MM.1S (cell line): ENCODE measurements around the gene NEDD4L.

Source experiments
- EZH2phosphoT487 ChIP-seq: fragments of 300-600 bp; sonication (generic); IDR thresholded peaks from 2 replicates; pipeline ENCODE4 v1.6.1; 2018; ENCODE audit warnings: antibody characterized with exemption, low read length
- TF ChIP-seq, protein P1 (sequence below): fragments of 300-600 bp; sonication (generic); IDR thresholded peaks from 2 replicates; pipeline ENCODE4 v1.5.1; 2016; ENCODE audit warnings: antibody characterized with exemption, low read length, mixed read lengths

DNA sequence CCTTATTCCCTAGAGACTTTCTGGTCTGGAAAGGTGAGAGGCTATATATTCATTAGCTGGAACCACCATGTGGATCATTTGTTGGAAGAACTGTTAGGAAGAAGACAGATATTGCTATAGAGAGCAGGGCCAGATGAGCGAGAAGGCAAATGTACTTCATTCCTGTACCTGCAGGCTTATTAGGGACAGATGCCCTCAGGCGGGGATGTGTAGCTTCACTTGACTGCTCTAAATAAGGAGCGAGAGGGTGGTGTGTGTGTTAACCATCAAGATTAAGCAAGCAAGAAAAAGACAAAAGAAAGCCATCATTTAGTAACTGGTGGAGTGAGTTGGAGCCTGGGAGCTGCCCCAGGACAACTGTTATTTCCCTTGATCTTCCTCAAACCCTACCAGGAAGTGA is 36.4 kb downstream of the NEDD4L start:
- TF ChIP-seq, protein P1, sequence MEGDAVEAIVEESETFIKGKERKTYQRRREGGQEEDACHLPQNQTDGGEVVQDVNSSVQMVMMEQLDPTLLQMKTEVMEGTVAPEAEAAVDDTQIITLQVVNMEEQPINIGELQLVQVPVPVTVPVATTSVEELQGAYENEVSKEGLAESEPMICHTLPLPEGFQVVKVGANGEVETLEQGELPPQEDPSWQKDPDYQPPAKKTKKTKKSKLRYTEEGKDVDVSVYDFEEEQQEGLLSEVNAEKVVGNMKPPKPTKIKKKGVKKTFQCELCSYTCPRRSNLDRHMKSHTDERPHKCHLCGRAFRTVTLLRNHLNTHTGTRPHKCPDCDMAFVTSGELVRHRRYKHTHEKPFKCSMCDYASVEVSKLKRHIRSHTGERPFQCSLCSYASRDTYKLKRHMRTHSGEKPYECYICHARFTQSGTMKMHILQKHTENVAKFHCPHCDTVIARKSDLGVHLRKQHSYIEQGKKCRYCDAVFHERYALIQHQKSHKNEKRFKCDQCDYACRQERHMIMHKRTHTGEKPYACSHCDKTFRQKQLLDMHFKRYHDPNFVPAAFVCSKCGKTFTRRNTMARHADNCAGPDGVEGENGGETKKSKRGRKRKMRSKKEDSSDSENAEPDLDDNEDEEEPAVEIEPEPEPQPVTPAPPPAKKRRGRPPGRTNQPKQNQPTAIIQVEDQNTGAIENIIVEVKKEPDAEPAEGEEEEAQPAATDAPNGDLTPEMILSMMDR, result no peak
- no peak for TF ChIP-seq EZH2phosphoT487
